ENCODE measurements around the gene ZIC5. TPM values are rescaled to one million over a fixed set of nuclear protein-coding genes. Genes with fewer than 3 reads are reported as not detected.

The ZIC5 gene
- total and polyA plus RNA-seq, 9 of the 15 experiments (the other 6 are each of a cell fraction or from before 2014, with no cell fraction given), result 0.57 to 2.0 (median 1.1) TPM

- no peaks in the 10 kb centered on the region for H3K36me3 ChIP-seq (ENCODE audit: control insufficient read depth, insufficient read depth, low read length)
- H3K27ac ChIP-seq (ENCODE audit: extremely low read depth, low read depth, low read length), result no peak overlapping the region
- H2AFZ ChIP-seq (ENCODE audit: low read depth, low read length), result no peak overlapping the region
- FAIRE-seq (no peak), ATAC-seq (no peak), DNase-seq (ENCODE audit: extremely low read depth in 1 of 4, low spot score in 3 of 4) (no peak)
- no peak overlapping the region for H3K4me3 ChIP-seq
- peaks cover 0 to 16% of the 10 kb centered on the region in 2 experiments; a peak in 2 of 5 replicates for H3K4me1 ChIP-seq (replicated peaks in 1 of 2; ENCODE audit: control insufficient read depth in 2 of 2, insufficient read depth in 2 of 2, low read length in 2 of 2)
- no peak for TF ChIP-seq RCOR1 (IDR thresholded peaks at IDR 0.05; ENCODE audit: borderline replicate concordance in 1 of 2, low read depth in 2 of 2, low read length in 2 of 2)
- H3K79me2 ChIP-seq (ENCODE audit: control insufficient read depth, insufficient read depth, low read length), result no peaks in the 10 kb centered on the region
- H4K20me1 ChIP-seq (replicated peaks; ENCODE audit: control insufficient read depth, insufficient read depth, low read length), result no peaks in the 10 kb centered on the region
- H3K9me1 ChIP-seq (ENCODE audit: control insufficient read depth, insufficient read depth, low read length), result no peaks in the 10 kb centered on the region
- ChIA-PET POLR2A (no interaction called here), CTCF (ENCODE audit: low intra/inter-chr PET ratio) (interaction anchor here (0.6 kb wide), 1 partner anchor 301 kb away, joined by 3 read pairs; no protein-coding TSS in a partner anchor)
- intact Hi-C loops (cut with micrococcal nuclease), result no loop called here
- H3K9ac ChIP-seq (ENCODE audit: insufficient read depth in 1 of 2, low read depth in 2 of 2, low read length in 2 of 2), result no peak overlapping the region
- H3K27me3 ChIP-seq (ENCODE audit: control insufficient read depth in 2 of 2, insufficient read depth in 2 of 2, low read length in 2 of 2), result peaks cover 27 to 60% of the 10 kb centered on the region in 2 experiments; a peak in 4 of 5 replicates
- no peaks in the 10 kb centered on the region for H3K9me3 ChIP-seq (replicated peaks; ENCODE audit: control insufficient read depth, insufficient read depth, low read depth, low read length)
- BruUV-seq (replicated peaks), result no TSS peak
- no peak overlapping the region for H3K4me2 ChIP-seq (ENCODE audit: insufficient read depth, low read length)
- in situ Hi-C loops (cut with MboI), result no loop called here
- 28% methylated on average over 21 of the region's 68 CpGs for WGBS (ENCODE audit: insufficient coverage, low coverage, missing lambda C conversion rate)
These were observed 14.9 kb downstream of the ZIC5 start for GRCh38 chr13:99956473-99957349.

- no peak for DNase-seq (ENCODE audit: extremely low read depth in 1 of 4, low spot score in 3 of 4)
- no peak for FAIRE-seq
- no peaks in the 10 kb centered on the region for H4K20me1 ChIP-seq (replicated peaks; ENCODE audit: control insufficient read depth, insufficient read depth, low read length)
- ATAC-seq, result no peak
- H3K36me3 ChIP-seq (ENCODE audit: control insufficient read depth, insufficient read depth, low read length), result no peaks in the 10 kb centered on the region
- POLR2A ChIA-PET, result interaction anchor here (0.6 kb wide), 1 partner anchor 250 kb away, joined by 4 read pairs; no protein-coding TSS in a partner anchor
- no peak overlapping the region for H3K4me3 ChIP-seq
- no peak overlapping the region for H3K9ac ChIP-seq (ENCODE audit: insufficient read depth in 1 of 2, low read depth in 2 of 2, low read length in 2 of 2)
- no peak overlapping the region for H3K27ac ChIP-seq (ENCODE audit: extremely low read depth, low read depth, low read length)
- in situ Hi-C loops (cut with MboI), result no loop called here
- peaks cover 0 to 16% of the 10 kb centered on the region in 2 experiments; a peak in 2 of 5 replicates for H3K4me1 ChIP-seq (replicated peaks in 1 of 2; ENCODE audit: control insufficient read depth in 2 of 2, insufficient read depth in 2 of 2, low read length in 2 of 2)
- peaks cover 27 to 62% of the 10 kb centered on the region in 2 experiments; a peak in 4 of 5 replicates for H3K27me3 ChIP-seq (ENCODE audit: control insufficient read depth in 2 of 2, insufficient read depth in 2 of 2, low read length in 2 of 2)
- no peak overlapping the region for H2AFZ ChIP-seq (ENCODE audit: low read depth, low read length)
- intact Hi-C loops (cut with micrococcal nuclease), result no loop called here
- H3K9me1 ChIP-seq (ENCODE audit: control insufficient read depth, insufficient read depth, low read length), result no peaks in the 10 kb centered on the region
- H3K9me3 ChIP-seq (replicated peaks; ENCODE audit: control insufficient read depth, insufficient read depth, low read depth, low read length), result no peaks in the 10 kb centered on the region
- H3K4me2 ChIP-seq (ENCODE audit: insufficient read depth, low read length), result no peak overlapping the region
- WGBS (ENCODE audit: insufficient coverage, low coverage, missing lambda C conversion rate), result 20% methylated on average over 21 of the region's 57 CpGs
- CTCF ChIA-PET (ENCODE audit: low intra/inter-chr PET ratio), result no interaction called here
- TF ChIP-seq DLX4 (CRISPR knock-in tag; IDR thresholded peaks at IDR 0.05), result no peak
- BruUV-seq (replicated peaks), result no TSS peak
- H3K79me2 ChIP-seq (ENCODE audit: control insufficient read depth, insufficient read depth, low read length), result no peaks in the 10 kb centered on the region
These were observed 15.7 kb downstream of the ZIC5 start for GRCh38 chr13:99955747-99956472.

All from K562 (cell line).